Measurements from ENCODE around the gene MATN4.
A peak's percentile ranks its signal among the peaks of the same experiment; 100 is the strongest.

MATN4 gene

DNA sequence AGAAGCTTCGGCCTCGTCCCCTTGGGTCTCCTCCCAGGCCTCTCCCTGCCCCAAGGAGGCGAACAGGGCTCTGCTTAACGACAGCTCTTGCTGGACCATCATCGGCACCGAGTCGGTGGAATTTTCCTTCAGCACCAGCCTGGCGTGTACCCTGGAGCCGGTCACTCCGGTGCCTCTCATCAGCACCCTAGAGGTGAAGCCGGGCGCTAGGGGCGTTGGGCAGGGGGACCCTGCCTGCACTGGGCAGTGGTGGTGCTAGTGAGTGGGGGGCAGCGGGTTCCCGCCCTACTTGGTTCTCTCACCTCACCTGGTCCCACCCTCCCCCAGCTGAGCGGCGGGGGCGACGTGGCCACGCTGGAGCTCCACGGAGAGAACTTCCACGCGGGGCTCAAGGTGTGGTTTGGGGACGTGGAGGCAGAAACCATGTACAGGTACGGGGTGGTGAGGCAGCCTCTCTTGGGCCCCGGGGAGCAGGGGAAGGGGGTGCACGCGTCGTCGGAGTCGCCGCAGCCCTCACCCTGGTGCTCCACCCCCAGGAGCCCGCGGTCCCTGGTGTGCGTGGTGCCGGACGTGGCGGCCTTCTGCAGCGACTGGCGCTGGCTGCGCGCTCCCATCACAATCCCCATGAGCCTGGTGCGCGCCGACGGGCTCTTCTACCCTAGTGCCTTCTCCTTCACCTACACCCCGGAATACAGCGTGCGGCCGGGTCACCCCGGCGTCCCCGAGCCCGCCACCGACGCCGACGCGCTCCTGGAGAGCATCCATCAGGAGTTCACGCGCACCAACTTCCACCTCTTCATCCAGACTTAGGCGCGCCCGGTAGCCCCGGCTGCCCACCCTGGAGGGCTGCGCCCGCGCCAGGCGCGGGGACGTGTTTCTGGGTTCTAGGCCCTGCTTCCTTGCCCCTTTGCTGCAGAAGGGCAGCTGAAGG, 8.3 kb upstream of the MATN4 start:
- DNase-seq (ENCODE audit: low spot score): no peak

DNA sequence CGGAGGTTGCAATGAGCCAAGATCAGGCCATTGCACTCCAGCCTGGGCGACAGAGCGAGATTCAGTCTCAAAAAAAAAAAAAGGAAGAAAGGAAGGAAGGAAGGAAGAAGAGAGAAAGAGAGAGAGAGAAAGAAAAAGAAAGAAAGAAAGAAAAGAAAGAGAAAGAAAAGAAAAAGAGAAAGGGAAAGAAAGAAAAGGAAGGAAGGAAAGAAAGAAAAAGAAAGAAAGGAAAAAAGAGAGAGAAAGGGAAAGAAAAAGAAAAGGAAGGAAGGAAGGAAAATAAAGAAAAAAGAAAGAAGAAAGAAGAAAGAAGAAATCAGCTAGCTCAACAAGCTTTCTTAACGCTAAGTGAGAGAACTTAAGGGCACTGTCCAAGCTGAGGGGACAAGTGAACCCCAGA, 7.6 kb upstream of the MATN4 start:
- DNase-seq (ENCODE audit: low spot score): no peak

DNA sequence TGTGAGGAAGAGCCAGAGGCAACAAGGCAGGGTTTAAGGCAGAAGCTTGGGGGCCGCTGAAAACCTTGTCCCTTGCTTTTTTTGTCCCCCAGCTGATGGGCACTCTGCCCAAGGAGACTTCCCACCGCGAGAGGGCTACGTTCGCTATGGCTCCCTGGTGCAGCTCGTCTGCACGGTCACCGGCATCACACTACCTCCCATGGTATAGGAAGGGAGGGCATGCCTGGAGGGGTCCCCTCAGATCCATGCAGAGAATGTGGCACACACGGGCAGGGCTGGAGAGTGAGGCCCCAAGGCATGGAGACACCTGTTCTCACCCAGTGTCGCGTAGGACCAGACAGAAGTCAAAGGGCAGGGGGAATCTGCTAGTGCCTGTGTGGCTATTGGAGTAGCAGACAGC, 5.8 kb upstream of the MATN4 start:
- no peak for DNase-seq (ENCODE audit: low spot score)

DNA sequence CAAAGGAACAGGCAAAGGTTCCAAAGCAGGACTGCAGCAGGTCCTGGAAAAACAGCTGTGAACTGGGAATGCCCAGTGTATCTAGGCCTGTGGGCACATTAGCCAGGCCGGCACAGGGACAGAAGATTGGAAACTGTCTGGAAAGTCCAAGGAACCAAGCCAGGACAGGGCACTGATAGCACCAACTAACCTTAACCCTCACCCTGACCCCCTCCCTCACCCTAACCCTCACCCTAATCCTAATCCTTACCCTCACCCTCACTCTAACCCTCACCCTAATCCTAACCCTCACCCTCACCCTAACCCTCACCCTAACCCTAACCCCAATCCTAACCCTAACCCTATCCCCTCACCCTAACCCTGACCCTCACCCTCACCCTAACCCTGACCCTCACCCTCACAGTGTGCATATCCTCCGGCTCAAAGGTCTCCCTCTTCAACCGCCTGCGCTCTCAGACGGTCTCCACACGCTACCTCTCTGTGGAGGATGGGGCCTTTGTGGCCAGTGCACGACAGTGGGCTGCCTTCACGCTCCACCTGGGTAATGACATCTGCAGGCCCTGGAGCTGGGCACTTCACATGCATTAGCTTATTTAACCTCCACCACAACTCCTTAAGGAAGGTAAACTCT, 5.1 kb upstream of the MATN4 start:
- DNase-seq (ENCODE audit: low spot score): no peak

DNA sequence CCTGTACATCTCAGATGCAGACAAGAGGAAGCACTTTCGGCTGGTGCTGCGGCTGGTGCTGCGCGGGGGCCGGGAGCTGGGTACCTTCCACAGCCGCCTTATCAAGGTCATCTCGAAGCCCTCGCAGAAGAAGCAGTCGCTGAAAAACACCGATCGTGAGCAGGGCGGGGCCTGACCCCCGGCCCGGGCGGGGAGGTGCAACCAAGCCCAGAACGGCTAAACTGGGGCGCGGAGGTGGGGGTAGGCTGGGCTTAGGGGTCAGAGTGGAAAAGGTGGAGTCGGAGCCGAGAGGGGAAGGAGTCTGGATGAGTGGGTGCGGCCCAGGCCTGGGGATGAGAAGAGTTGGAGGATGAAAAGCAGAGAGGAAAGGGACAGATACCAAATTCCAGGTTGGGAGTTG, 4.1 kb upstream of the MATN4 start:
- peak; percentile 35 for DNase-seq (ENCODE audit: low spot score)

DNA sequence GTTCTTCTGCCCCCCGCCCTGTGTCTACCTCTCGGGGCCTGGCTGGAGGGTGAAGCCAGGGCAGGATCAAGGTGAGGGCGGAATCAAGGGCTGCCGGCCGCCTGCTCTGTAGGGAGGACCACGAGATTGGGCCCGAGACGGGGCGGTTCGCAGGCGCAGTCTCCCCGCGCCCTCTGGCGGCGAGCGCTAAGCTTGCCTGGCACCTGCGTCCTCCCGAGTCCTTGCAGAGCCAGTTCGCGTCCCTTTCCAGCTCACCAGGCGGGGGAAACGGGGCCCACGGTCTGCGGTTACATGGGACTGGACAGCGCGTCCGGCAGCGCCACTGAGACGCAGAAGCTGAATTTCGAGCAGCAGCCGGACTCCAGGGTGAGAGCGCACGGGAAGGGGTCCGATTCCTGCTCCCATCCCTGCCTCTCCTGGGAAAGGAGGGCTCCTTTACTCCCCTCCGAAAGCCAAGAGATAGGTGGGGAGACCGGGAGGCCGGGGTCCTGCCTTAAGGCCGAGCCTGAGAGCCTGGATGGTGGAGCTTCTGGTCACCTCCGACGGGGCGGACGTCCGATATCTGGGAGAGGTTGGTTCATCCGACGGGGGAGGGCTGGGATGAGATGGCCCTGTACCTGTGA, 3.6 kb upstream of the MATN4 start:
- DNase-seq (ENCODE audit: low spot score): peak; percentile 69

DNA sequence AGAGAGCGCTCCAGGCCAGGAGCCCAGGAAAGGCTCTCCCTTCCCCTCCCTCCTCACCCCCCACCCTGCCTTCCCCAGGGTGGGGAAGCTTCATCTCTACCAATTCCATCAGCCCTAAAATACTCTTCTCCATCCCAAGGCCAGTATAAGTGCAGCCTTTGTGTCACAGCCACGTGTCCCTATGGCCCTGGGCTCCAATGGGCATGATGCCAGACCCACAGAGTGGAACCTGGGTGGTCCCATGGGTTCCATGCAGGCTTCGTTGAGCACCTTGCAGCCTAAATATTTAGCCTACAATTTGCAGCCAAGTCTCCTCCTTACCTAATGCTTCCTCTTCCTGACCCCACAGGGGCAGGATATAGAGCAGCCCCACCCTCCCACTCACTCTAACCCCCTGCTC, 976 bp upstream of the MATN4 start:
- DNase-seq (ENCODE audit: low spot score): no peak

DNA sequence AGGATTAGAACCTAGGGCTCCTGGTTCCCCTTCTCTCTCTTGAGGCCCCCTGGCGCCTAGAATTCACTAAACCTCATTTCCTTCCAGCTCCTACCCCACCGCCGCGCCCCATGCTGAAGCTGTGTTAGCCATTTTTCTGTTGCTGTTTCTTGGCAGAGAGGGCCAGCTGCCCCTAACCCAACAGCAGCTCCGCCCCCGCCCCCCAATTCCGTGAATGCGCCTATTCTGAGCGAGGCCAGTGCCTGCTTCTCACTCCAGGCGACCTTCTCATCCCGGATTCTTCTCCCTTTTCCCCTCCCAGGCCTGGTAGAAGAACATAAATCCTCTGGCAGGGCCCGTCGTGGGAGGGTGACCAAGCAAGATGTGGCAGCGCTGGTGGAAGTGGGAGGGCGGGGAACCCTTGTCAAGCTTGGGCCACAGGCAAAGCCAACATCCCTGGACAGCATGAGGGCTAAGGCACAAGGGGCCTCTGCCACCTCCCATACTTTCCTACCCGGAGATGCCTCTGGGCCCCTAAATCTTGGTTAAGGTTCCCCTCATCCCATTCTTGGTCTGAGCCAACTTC, 941 bp downstream of the MATN4 start:
- DNase-seq (ENCODE audit: low spot score): no peak

DNA sequence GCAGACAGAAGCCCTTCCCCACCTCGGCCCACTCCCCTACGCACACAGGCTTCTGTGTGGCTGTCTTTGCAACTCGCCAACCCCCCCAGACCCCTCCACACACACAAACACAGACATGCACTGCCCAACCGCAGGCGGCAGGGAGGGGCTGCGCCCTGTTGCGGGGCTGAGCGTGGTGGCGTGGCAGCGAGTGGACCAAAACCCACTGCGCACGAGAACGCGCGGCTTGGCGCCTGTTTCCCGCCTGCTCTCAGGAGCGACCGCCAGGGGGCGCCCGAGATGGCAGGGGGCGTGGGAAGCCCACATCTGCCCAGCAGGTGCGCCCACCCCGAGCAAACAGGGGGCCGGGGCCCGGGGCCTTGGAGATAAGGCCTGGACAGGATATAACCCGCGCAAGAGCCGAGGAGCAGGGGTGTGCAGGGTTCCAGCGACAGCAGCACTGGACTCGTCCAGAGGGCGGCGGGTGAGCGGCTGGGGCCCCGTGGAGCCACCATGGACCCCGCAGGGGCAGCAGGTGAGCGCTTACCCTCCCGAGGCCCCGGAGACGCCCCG, 1.6 kb downstream of the MATN4 start, which contains the start of gene RBPJL:
RBPJL (plus strand) TSS at position 410 of the 552 bp plus-strand sequence; CDS start at position 493, 83 bp downstream.
- DNase-seq (ENCODE audit: low spot score): peak; percentile 42

DNA sequence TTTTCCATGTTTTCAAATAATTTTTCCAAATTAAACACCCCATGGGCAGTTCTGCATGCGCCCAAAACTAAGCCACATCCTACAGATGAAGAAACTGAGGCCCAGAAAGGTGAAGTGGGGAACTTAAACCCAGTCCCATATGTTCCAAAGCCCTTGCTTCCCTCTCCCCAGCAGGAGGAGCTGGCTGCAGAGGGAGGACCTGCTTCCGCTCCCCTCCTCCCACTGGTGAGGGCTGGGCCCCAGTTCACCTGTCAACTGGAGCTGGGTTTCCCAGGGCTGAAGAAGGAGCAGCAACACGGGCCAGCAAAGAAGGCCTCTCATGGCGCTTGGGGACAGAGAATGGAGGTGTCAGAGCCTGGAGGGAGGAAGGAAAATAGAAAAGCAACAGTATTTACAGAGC, 2.8 kb downstream of the MATN4 start:
- DNase-seq (ENCODE audit: low spot score): no peak

DNA sequence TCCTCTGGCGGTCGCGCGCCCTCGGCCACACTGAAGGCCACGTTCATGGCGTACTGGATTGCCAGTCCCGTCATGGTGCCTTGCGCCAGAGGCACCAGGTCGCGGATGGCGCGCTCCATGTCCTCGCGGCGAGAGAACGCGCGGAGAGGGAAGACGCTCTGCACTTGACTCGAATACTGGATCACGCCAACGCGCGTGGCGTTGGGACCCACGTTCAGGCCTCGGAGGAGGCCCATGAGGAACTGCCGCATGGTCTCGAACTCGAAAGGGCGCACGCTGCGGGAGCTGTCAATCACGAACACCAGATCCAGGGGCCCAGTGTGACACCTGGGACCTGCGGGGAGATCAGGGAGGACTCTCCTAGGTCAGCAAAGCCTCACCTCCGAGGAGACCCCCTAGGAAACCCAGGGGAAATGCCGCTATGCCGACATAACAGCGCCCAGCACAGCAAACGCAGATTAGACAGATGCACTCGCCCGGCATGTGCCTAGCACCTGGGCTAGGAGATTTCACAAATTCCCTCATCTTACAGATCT, 3.6 kb downstream of the MATN4 start:
- no peak for DNase-seq (ENCODE audit: low spot score)

DNA sequence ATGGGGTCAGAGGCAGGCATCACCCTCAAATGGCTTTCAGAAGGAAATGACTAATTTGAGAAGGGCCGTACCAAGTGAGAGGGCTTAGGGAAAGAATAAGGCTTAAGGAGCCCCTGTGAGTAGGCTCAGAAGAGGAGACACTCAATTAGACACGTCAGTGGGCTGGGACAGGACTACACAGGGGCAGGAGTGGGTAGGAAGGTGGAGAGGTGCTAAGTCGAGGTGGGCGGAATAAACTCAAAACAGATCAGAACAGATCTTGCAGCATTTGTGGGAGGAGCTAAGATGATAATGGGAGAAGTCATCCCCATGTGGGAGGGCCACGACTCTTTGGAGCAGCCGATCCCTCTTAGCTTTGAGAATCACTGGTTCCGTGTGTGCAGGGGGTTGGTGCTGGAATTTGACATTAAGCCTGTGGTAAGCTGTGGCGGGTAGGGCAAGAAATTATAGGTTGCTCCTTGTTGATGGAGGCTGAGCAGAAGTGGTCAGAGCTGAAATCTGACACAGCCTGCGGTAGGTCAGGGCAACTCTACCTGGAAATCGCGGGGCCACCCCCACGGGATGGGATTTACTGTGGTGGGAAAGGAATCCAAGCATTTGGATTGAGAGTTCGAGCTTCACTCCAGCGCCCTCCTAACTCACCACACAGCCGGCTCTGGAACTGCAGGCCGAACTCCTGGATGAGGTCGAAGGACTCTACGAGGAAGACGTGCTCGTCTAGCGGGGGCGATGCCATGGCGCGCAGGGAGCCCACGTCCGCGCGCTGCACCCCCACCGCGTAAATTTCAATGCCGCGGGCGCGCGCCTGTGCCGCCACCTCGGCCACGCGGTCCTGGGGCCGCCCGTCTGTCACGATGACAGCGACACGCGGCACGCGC, 4.3 kb downstream of the MATN4 start:
- DNase-seq (ENCODE audit: low spot score): no peak

DNA sequence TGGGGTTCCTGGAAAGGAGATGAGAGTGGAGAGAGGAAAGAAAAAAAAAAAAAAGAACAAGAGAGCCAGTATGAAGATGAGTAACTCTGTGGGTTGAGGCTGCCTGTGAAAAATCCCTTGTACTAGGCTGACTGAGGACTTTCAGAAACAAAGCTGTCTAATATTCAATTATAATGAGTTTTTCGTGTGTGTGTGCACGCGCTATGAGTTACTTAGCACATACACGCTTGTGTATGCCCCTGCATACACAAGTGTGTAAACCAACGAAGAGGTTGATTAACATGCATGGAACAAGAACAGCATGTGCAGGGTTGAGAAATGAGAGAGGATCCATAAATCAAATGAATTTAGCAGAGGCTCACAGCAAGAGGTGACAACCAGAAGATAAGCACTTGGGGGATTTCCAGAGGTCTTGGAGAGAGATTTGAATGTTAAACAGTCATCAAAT, 6.3 kb downstream of the MATN4 start:
- no peak for DNase-seq (ENCODE audit: low spot score)

DNA sequence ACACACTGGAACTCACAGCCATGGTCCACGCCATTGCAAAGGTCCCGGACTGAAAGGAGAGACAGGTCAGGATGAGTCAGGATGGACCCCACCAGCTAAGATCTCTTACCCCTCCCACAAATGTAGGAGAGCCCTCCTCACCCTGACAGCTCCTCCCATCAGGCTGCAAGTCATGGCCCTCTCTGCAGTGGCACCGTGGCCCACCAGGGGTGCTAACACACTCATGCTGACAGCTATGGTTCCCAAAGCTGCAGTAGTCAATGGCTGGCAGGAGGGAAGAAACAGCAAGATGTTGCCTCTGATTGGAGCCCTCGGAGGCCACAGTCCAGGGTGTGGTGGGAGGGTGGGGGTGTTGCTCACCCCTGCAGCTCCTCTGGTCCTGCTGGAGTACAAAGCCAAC, 7.1 kb downstream of the MATN4 start:
- peak; percentile 58 for DNase-seq (ENCODE audit: low spot score)

DNA sequence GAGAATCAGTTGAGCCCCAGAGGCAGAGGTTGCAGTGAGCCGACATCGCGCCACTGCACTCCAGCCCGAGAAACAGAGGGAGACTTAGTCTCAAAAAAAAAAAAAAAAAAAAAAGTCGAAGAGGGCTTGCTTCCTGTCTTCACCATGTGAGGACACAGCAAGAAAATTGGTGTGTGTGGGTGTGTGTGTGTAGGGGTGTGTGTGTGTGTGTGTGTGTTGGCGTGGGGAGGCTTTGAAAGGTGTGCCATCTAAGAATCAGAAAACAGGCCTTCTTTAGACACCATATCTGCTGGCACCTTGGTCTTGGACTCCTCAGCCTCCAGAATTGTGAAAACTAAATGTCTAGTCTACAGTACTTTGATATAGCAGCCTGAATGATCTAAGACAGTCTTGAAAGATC, 8.3 kb downstream of the MATN4 start:
- no peak for DNase-seq (ENCODE audit: low spot score)

DNA sequence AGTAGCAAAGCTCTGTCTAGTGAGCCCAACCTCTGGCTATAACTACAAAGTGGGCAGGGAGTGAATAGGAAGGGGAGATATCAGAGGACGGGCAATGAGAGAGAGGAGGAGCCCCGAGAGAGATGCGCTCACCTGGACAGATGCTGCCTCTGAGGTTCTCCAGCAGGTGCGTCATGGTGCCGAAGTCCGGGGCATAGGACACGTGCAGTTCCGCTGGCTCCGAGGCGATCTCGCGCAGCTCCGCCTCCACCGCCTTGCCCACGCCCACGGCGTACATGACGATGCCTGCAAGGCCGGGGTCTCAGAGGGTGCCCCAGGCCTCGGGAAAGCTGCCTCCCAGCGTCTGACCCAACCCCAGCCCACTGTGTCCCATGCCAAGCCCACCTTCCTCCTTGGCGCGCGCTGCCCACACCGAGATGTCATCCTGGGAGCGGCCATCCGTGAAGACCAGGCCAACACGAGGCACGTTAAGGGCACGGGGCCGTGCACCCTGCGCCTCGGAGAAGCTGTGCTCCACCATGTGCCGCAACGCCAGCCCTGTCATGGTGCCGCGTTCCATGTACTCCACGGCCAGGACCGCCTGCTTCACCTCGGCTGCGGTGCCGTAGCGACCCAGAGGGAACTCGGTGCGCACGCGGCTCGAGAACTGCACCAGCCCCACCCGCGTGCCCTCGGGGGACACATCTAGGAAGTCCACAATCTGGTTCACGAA, 10.2 kb downstream of the MATN4 start:
- no peak for DNase-seq (ENCODE audit: low spot score)

DNA sequence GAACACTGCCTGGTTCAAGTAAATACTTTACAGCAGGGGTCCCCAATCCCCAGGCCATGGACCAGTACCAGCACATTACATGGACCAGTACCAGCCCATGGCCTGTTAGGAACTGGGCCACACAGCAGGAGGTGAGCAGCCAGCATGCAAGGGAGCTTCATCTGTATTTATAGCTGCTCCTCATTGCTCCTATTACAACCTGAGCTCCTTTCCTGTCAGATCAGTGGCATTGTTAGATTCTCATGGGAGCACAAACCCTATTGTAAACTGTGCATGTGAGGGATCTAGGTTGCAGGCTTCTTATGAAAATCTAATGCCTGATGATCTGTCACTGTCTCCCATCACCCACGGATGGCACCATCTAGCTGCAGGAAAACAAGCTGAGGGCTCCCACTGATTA, 13.4 kb downstream of the MATN4 start:
- no peak for DNase-seq (ENCODE audit: low spot score)

DNA sequence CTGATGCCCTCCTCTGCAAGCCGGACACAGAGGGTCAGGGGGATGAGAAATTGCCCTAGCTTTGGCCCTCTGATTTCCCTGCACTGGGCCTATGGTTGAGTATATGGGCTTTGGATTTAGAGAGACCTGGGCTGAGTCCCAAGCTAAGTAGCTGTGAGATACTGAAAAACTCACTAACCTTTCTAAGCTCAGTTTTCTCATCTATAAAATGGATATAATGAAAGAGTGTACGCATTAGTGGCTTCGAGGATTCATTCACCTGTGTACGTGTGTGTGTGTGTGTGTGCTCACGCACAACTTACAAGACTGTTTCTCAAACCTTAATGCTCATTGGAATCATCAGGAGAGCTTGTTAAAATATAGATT, 14.1 kb downstream of the MATN4 start:
- DNase-seq (ENCODE audit: low spot score): no peak

DNA sequence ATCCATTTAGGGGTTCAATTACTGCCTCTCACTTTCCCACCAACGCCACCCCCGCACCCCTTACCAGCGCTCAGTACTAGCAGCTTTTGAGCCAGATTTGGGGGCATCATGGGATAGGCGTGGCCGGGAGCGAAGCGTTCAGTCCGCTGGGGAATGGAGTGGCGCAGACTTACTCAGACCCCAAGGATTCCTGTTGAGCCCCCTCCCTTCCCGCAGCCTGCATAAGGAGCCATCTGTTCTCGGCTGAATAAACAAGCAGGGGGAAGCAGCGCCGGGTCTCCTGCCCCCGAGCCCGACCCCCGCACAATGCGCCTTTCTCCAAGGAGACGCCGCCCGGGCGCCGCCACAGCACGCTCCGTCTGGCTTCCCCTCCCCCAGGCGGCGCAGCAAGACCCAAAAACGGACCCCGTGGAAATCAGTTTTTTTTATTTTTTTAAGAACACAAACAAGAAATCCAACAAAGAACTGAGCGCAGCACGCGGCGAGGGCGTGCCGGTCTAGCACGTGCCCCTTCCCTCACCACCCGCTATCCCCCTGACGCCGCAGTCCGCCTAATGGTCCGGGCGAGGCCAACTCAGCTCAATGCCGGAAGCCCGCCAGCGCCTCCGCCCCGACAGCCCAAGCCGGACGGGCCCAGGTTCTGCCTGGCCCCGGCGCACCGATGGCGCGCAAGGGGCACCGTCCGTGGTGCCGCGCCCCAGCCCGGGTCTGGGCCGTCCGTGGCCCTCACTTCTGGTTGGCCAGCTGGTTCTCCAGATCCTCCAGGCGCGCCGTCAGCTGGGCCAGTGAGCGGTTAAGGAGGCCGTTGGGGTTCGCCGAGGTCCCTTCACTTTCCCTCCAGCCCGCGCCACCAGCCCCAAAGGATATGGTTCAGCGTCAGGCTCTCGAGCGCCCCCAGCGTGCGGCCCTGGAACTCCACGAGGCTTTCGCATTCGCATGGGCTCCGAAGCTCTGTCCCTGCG, 14.8 kb downstream of the MATN4 start:
- peak; percentile 63 for DNase-seq (ENCODE audit: low spot score)

Measured in SK-N-DZ (cell line).